ENCODE data around the gene PDZD2. TPM values are rescaled to one million over a fixed set of nuclear protein-coding genes. Genes with fewer than 3 reads are reported as not detected.

The PDZD2 gene
- total RNA-seq, 3 donors from 2014 or later = 1.8 to 10.1 (median 2.1) TPM

GRCh38 chr5:32096891-32097595 lies 458.1 kb downstream of the PDZD2 start:
- Histone ChIP-seq H3K4me3 (no peak overlapping the region), H3K36me3 (ENCODE audit: low read depth) (no peaks in the 10 kb centered on the region), H3K4me1 (ENCODE audit: low read depth) (no peaks in the 10 kb centered on the region), H3K9me3 (no peaks in the 10 kb centered on the region)
- intact Hi-C loops (cut with DNase I, micrococcal nuclease) = loop anchor here in 1 of 2 donors (10.0 kb wide), 1 partner anchor 512 kb away; no protein-coding TSS in a partner anchor
- ATAC-seq (no peak), DNase-seq (no peak)
- no peak for TF ChIP-seq CTCF (IDR thresholded peaks at IDR 0.05)

GRCh38 chr5:32098291-32098690 lies 459.4 kb downstream of the PDZD2 start:
- intact Hi-C loops (cut with DNase I, micrococcal nuclease) = loop anchor here in 1 of 2 donors (10.0 kb wide), 1 partner anchor 513 kb away; no protein-coding TSS in a partner anchor

GRCh38 chr5:32098890-32099310 lies 460.0 kb downstream of the PDZD2 start:
- H3K36me3 ChIP-seq (ENCODE audit: low read depth) = no peaks in the 10 kb centered on the region
- intact Hi-C loops (cut with DNase I, micrococcal nuclease) = loop anchor here in 1 of 2 donors (10.0 kb wide), 1 partner anchor 514 kb away; no protein-coding TSS in a partner anchor
- no peaks in the 10 kb centered on the region for H3K4me1 ChIP-seq (ENCODE audit: low read depth)
- no peak overlapping the region for H3K4me3 ChIP-seq
- H3K9me3 ChIP-seq = no peaks in the 10 kb centered on the region
- TF ChIP-seq CTCF (IDR thresholded peaks at IDR 0.05) = no peak
- DNase-seq (no peak), ATAC-seq (no peak)

More at GRCh38 chr5:32098291-32098690, 459.4 kb downstream of the PDZD2 start:
- Histone ChIP-seq H3K9me3 (no peaks in the 10 kb centered on the region), H3K4me3 (no peak overlapping the region), H3K36me3 (ENCODE audit: low read depth) (no peaks in the 10 kb centered on the region), H3K4me1 (ENCODE audit: low read depth) (no peaks in the 10 kb centered on the region)
- ATAC-seq (no peak), DNase-seq (no peak)
- no peak for TF ChIP-seq CTCF (IDR thresholded peaks at IDR 0.05)

- Histone ChIP-seq H3K9me3 (no peaks in the 10 kb centered on the region), H3K4me1 (ENCODE audit: low read depth) (no peaks in the 10 kb centered on the region), H3K36me3 (ENCODE audit: low read depth) (no peaks in the 10 kb centered on the region), H3K4me3 (no peak overlapping the region)
- DNase-seq = no peak
- ATAC-seq = no peak
- intact Hi-C loops (cut with DNase I, micrococcal nuclease) = loop anchor here in 1 of 2 donors (10.0 kb wide), 1 partner anchor 515 kb away; no protein-coding TSS in a partner anchor
- no peak for TF ChIP-seq CTCF (IDR thresholded peaks at IDR 0.05)
Observed at GRCh38 chr5:32099486-32100035, 460.6 kb downstream of the PDZD2 start.

GRCh38 chr5:32100230-32100629 lies 461.3 kb downstream of the PDZD2 start:
- Histone ChIP-seq H3K36me3 (ENCODE audit: low read depth) (no peaks in the 10 kb centered on the region), H3K9me3 (no peaks in the 10 kb centered on the region), H3K4me1 (ENCODE audit: low read depth) (no peaks in the 10 kb centered on the region), H3K4me3 (no peak overlapping the region)
- intact Hi-C loops (cut with DNase I, micrococcal nuclease) = no loop called here
- no peak for TF ChIP-seq CTCF (IDR thresholded peaks at IDR 0.05)
- no peak for DNase-seq
- no peak for ATAC-seq
